Subcutaneous abdominal adipose tissue (tissue), 5 donors: ENCODE measurements around the gene OXGR1.
"Not testable (repeated sequence)": the region's sequence is repeated elsewhere in the genome, so short reads cannot be mapped to it uniquely, and the experiment has no call there.

ENCODE experiments used
- H3K27ac ChIP-seq: one replicate; pipeline ENCODE4 v1.7.0; 2013; ENCODE audit warnings: low read depth, mild to moderate bottlenecking, inconsistent platforms, low read length, moderate library complexity
- H3K27me3 ChIP-seq, 5 donors: one replicate each; pipeline ENCODE4 v1.7.0; 2013; ENCODE audit warnings: low read length in 5 of 5, inconsistent platforms in 1 of 5; ENCODE audit not compliant: control insufficient read depth in 5 of 5, insufficient read depth in 4 of 5
- H3K36me3 ChIP-seq, 5 donors: one replicate each; pipeline ENCODE4 v1.7.0; 2013; ENCODE audit warnings: low read length in 5 of 5; ENCODE audit not compliant: control insufficient read depth in 5 of 5, insufficient read depth in 5 of 5
- H3K4me1 ChIP-seq, 5 donors: one replicate each; pipeline ENCODE4 v1.7.0; 2013; ENCODE audit warnings: low read length in 5 of 5, mild to moderate bottlenecking in 3 of 5, moderate library complexity in 1 of 5; ENCODE audit not compliant: control insufficient read depth in 5 of 5, insufficient read depth in 5 of 5
- H3K4me3 ChIP-seq, 5 donors: one replicate each; pipeline ENCODE4 v1.7.0; 2013; ENCODE audit warnings: low read length in 5 of 5, low read depth in 1 of 5
- H3K9ac ChIP-seq, 5 donors: one replicate each; pipeline ENCODE4 v1.7.0; 2013; ENCODE audit warnings: low read length in 5 of 5, mild to moderate bottlenecking in 4 of 5, moderate library complexity in 3 of 5
- H3K9me3 ChIP-seq, 5 donors: one replicate each; pipeline ENCODE4 v1.7.0; 2013; ENCODE audit warnings: low read length in 5 of 5; ENCODE audit not compliant: control insufficient read depth in 5 of 5
- donor health status: healthy.
- donor health status: healthy.
- donor health status: healthy.
- donor health status: healthy.
- donor health status: healthy.

OXGR1 gene

DNA sequence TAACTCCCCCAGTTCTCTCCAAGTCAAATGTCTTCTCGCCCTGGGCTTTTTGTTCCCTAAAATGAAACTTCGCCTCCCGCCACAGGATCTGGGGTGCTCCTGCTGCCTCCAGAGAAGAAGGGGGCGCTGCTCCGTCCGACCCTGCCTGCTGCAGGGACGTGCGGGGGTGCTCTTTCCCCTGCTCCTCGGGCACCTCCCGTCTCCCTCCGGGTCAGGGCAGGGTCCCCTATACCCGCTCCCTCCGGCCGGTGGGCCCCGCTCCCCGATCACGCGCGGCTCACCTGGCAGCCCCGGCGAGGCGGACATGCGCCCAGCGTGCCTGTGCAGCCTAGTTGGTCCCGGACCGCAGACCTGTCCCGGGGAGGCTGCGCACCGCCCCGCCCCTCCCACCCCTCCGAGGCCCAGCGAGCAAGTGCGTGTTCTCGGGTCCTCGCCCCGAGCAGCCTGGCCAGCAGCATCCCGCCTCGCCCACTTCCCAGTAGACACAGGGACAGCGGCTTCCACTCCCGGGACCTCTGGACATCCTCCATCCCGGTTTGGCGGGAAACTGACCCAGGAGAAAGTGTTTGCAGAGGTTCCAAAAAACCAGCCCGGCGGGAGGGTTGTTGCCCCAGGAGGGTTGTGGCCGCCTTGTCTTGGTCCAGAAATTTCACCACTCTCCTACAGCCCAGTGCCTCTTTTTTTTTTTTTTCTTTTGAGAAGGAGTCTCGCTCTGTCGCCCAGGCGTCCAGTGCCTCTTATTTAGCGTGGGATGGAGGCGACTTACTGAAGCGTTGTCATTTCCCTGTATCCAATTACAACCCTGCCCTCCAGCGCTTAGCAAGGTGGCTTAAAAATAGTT is at the start of gene OXGR1:
Gene OXGR1, minus strand, starts transcription at position 460 of the 841 bp plus-strand sequence. CDS start 6,717 bp downstream, outside the sequence.
- no peak within 1 kb of the TSS for H3K27ac ChIP-seq
- H3K9me3 ChIP-seq = no peaks in the 10 kb centered on the region
- no peaks in the 10 kb centered on the region for H3K36me3 ChIP-seq
- peaks cover 0 to 21% (median 16%) of the 10 kb centered on the region in 5 donors for H3K27me3 ChIP-seq
- peaks cover 0 to 14% (median 12%) of the 10 kb centered on the region in 5 donors for H3K4me1 ChIP-seq
- peak within 1 kb of the TSS; percentile 48 to 69 (median 60) for H3K4me3 ChIP-seq
- H3K9ac ChIP-seq = peak within 1 kb of the TSS in 2 of 5 donors; percentile 44 to 46

DNA sequence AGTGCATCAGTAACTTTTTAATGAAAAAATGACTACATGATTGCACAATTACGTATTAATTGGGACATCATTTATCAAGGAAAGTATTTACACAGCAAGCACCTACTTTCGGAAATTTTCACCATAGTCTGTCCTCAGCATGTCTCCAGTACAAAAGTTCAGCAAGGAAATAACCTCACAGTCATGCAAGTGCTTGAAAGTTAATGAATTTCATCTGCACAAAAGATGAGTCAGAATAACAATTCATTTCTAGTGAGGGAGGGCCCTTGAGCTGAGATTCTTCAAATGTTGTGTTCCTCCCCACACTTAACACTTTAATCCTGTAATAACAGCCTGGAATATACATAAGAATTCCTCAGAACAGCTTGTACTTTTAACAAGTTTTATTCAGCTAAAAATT is 49.0 kb upstream of the OXGR1 start:
- H3K27ac ChIP-seq = no peak overlapping the region
- H3K9me3 ChIP-seq = no peaks in the 10 kb centered on the region
- H3K27me3 ChIP-seq = no peaks in the 10 kb centered on the region
- H3K4me1 ChIP-seq = no peaks in the 10 kb centered on the region
- H3K9ac ChIP-seq = no peak overlapping the region
- no peaks in the 10 kb centered on the region for H3K36me3 ChIP-seq
- no peak overlapping the region for H3K4me3 ChIP-seq

DNA sequence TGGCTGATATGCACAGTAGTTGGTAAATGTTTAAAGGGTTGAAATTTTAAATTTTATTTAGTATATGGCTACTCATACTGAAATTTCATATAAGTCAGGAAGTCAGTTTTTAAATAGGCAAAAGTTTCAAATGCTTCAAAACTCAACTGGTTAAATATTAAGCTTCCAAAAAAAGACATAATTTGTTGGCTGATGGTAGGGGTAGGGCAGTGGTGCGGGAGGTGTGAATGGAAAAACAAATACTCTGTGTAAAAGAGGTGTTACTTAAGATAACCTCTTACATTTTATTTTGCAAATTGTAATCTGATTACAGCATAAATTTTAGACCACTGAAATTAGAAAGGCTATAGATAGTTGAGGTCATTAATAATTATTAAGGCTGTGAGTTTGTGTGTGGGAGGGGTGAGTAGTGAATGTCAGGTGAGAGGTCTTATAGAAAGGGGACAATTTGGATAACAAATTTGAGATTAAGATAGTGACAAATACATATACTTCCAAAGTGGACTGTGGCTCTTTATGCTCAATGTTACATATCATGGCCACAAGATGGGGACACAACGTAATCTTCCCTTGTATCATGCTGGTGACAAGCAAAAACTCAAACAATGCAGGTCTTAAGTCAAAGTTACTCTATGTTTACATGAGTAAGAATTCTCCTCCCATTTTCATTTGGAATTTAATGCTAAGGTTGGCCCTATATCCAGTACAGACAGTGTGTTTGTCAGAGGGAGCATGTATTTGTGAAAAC is 36.6 kb upstream of the OXGR1 start:
- no peaks in the 10 kb centered on the region for H3K36me3 ChIP-seq
- peaks cover 0 to 3% (median 0%) of the 10 kb centered on the region in 5 donors for H3K9me3 ChIP-seq
- H3K9ac ChIP-seq = no peak overlapping the region
- H3K27me3 ChIP-seq = no peaks in the 10 kb centered on the region
- H3K4me1 ChIP-seq = peaks cover 0 to 22% (median 15%) of the 10 kb centered on the region in 5 donors
- no peak overlapping the region for H3K4me3 ChIP-seq
- no peak overlapping the region for H3K27ac ChIP-seq

DNA sequence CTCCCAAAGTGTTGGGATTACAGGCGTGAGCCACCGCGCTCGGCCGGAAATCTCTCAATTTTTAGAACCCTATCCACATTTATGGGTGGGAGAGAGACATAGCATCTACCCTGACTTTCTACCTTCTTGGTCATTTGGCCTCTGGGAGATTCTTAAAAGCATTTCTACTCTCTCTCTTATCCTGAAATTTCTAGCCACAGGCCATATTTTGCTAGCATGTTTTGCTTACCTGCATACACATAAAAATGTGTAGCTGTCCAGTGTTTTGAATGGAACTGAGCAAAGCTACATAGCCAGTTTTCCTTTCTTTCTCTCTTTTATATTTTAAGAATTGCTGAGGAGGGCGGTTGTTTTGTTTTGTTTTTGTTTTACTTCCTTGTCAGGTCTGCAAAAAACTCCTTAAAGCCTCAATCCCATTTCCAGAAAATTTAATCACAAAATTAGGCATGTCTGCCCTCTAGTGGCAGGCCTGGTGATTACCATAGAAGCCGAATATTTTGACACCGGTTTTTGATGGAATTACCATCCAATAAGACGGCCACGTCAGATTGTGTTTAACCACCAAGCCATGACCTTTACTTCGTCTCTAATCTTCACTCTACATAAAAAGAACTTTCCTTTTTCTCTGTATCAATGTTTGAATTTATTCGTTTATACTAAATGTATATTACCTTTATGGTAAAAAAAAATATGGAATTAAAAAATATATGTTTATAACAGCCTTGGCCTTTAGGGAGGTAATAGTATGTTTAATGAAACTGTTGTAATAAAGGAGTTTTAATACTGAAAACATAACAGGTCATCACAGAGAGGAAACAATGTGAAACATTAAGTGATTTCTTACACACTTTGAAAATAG is 34.4 kb upstream of the OXGR1 start:
- Histone ChIP-seq H3K36me3 (no peaks in the 10 kb centered on the region), H3K9me3 (no peaks in the 10 kb centered on the region), H3K4me3 (no peak overlapping the region), H3K9ac (no peak overlapping the region), H3K4me1 (peaks cover 0 to 22% (median 15%) of the 10 kb centered on the region in 5 donors), H3K27me3 (no peaks in the 10 kb centered on the region), H3K27ac (no peak overlapping the region)

DNA sequence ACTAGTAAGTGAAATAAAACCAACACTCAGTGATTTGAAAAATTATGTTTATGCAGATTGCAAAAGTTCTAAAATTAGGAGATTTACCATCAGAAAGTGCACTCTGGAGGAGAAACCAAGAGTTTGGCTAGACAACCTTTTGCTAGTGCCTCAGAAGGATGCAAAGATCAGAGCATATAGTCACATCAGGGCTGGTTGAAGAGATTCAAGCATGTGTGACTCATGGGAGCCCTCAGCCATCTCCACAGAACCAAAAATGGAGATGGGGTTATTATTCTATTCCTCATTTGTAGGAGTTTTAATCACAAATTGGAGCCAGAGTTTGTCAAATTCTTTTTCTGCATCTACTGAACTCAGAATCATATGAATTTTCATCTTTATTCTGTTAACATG is 32.9 kb upstream of the OXGR1 start:
- Histone ChIP-seq H3K4me3 (peak overlapping the region in 1 of 5 donors; percentile 10), H3K27me3 (no peaks in the 10 kb centered on the region), H3K4me1 (peaks cover 0 to 28% (median 19%) of the 10 kb centered on the region in 5 donors), H3K9ac (no peak overlapping the region), H3K36me3 (no peaks in the 10 kb centered on the region), H3K9me3 (no peaks in the 10 kb centered on the region), H3K27ac (peak overlapping the region; percentile 11)

DNA sequence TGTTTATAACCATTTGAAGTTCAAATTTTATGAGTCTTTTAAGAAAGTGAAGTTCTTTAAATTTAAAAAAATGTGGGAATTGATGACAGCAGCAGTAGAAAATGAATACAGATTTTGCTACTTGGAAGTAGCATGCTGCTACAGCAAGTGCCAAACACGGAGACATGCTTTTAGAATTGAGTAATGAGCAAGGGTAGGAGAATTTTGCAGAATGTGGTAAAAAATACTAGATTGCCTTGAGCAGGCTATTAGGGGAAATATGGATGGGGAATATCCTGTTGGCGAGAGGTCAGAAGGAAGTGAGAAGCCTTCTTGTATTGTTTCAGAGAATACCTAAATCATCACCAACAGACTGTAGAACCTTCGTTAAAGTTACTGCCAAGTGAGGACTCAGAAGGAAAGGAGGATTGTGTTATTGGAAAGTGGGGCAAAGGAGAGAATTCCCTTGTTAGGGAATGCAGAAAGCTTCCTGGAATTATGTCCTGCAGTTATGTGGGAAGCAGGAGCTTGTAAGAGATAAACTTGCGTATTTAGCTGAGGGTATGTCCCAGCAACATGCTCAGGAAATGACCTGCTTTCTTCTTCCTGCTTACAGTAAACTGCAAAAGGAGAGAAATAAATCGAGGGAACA is 32.4 kb upstream of the OXGR1 start:
- Histone ChIP-seq H3K9me3 (no peaks in the 10 kb centered on the region), H3K4me3 (peak overlapping the region in 2 of 5 donors; percentile 3 to 10), H3K27ac (peak overlapping the region; percentile 11), H3K9ac (peak overlapping the region in 1 of 5 donors; percentile 32), H3K27me3 (no peaks in the 10 kb centered on the region), H3K4me1 (peaks cover 0 to 28% (median 19%) of the 10 kb centered on the region in 5 donors), H3K36me3 (no peaks in the 10 kb centered on the region)

DNA sequence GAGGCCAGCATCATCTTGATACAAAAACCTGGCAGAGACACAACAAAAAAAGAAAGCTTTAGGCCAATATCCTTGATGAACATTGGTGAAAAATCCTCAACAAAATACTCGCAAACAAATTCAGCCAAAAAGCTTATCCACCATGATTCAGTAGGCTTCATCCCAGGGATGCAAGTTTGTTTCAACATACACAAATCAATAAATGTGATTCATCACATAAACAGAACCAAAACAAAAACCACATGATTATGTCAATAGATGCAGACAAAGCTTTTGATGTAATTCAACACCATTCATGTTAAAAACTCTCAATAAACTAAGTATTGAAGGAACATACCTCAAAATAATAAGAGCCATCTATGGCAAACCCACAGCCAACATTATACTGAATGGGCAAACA is 29.5 kb upstream of the OXGR1 start:
- not testable (repeated sequence) for H3K4me3 ChIP-seq, H3K9me3 ChIP-seq, H3K27ac ChIP-seq, H3K36me3 ChIP-seq, H3K9ac ChIP-seq, H3K27me3 ChIP-seq
- H3K4me1 ChIP-seq = peaks cover 0 to 28% (median 19%) of the 10 kb centered on the region in 5 donors

DNA sequence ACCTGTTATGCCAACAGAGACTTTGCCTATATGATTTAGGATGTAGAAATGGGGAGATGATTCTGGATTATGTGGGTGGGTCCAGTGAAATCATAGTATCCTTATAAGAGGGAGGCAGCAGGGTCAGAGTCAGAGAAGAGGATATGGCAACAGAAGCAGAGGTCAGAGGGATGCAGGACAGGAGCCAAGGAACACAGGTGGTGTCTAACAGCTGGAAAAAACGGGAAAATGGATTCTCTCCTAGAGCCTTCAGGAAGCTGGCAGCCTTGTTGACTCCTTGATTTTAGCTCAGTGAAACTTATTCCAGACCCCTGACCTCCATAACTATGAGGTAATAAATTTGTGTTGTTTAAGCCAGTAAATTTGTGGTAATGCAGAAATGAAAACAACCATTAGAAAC is 28.8 kb upstream of the OXGR1 start:
- no peaks in the 10 kb centered on the region for H3K36me3 ChIP-seq
- peaks cover 0 to 28% (median 20%) of the 10 kb centered on the region in 5 donors for H3K4me1 ChIP-seq
- no peaks in the 10 kb centered on the region for H3K27me3 ChIP-seq
- H3K9me3 ChIP-seq = no peaks in the 10 kb centered on the region
- no peak overlapping the region for H3K27ac ChIP-seq
- no peak overlapping the region for H3K9ac ChIP-seq
- no peak overlapping the region for H3K4me3 ChIP-seq

DNA sequence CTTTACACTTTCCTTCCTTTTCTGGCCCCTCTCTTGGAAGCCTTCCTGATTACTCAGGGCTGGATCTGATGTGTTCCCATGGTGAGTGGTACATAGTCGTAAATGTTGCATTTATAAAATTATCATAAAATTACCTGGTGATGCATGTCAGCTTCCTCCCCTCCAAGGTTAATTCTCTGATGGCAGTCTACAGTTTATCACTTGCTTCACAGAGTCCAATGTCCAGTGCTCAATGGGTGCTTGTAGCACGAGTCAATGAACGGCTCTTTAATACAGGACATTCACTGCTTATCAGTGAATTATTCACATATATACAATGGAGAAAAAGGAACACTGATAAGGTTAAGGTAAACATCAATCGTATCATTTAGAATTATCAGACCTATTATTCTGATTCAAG is 27.0 kb upstream of the OXGR1 start:
- H3K9me3 ChIP-seq = no peaks in the 10 kb centered on the region
- no peak overlapping the region for H3K27ac ChIP-seq
- no peaks in the 10 kb centered on the region for H3K27me3 ChIP-seq
- H3K36me3 ChIP-seq = no peaks in the 10 kb centered on the region
- no peak overlapping the region for H3K9ac ChIP-seq
- H3K4me1 ChIP-seq = peaks cover 0 to 16% (median 10%) of the 10 kb centered on the region in 5 donors
- H3K4me3 ChIP-seq = no peak overlapping the region
